Measurements from ENCODE around the gene ARG1.
A peak's percentile ranks its signal among the peaks of the same experiment; 100 is the strongest.

ARG1 gene

GRCh38 chr6:131587909-131588308 lies 14.9 kb downstream of the ARG1 start:
- no peak for DNase-seq

DNA sequence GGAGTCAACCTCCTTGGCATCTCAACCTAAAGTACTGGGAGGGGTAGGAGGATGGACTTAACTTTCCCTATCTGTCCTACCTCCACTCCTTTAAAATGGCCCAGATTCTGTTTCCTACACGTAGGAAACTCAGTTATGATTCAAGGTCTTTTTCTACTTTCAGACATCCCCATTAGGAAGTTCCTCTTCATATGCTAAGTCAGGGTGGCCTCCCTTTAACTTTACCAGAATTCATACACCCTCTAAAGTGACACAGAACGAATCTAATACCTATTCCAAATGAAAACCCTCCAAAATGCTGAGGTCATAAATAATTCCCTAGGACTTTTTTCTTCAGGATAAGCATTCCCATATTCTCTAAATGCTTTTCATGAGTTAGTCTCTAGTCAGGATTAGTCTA lies 15.6 kb downstream of the ARG1 start:
- DNase-seq = no peak

GRCh38 chr6:131592935-131593334 lies 19.9 kb downstream of the ARG1 start:
- DNase-seq = no peak

DNA sequence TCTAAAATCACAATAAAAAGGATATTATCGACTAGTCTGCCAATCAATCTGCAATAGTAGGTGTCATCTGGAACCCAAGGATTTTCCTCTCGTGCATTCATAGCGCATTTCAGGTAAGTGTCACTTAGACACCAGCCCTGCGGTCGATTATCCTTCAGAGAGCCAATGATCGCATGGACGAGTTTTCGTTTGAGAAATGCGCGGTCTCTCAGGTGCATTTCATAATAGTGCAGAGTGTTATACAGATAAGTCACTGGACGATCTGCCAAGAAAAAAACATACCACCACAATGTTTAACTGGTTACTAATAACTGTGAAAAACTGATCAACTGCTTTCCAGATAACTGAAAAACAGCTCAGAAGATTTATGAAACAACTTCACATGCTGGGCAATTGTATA lies 21.0 kb downstream of the ARG1 start:
- no peak for DNase-seq

GRCh38 chr6:131597446-131597845 lies 24.4 kb downstream of the ARG1 start:
- no peak for DNase-seq

GRCh38 chr6:131600716-131601115 lies 27.7 kb downstream of the ARG1 start:
- no peak for DNase-seq

GRCh38 chr6:131602781-131603312 lies 29.8 kb downstream of the ARG1 start:
- DNase-seq = no peak

- DNase-seq = no peak
These were observed 40.4 kb downstream of the ARG1 start for GRCh38 chr6:131613296-131613925.

- DNase-seq = no peak
These were observed 42.2 kb downstream of the ARG1 start for GRCh38 chr6:131615275-131615674.

- peak; percentile 91 for DNase-seq
These were observed 55.0 kb downstream of the ARG1 start, which contains the start of gene MED23 for GRCh38 chr6:131627724-131628682. TSS of gene MED23 (minus strand) at chr6:131628242. CDS start at chr6:131628049, 193 bp downstream.

DNA sequence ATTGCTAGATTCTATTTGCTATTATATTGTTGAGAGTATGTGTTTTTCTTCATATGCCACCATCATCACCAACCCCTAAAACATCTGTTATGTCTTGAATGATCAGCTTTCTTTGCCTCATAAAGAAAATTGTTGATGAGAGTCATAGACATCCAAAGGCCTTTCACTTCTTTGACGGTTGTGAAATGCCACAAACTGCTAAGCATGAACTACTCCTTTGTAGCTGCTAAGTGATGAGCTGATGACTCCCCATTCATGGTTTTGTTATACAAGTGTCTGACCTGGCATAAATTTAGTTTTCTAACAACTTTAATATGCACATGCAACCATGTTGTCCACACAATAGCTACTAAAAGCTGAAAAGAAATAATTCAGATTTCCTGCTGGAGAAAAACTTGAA lies 55.7 kb downstream of the ARG1 start:
- DNase-seq = no peak

GRCh38 chr6:131629651-131630050 lies 56.6 kb downstream of the ARG1 start:
- no peak for DNase-seq

DNA sequence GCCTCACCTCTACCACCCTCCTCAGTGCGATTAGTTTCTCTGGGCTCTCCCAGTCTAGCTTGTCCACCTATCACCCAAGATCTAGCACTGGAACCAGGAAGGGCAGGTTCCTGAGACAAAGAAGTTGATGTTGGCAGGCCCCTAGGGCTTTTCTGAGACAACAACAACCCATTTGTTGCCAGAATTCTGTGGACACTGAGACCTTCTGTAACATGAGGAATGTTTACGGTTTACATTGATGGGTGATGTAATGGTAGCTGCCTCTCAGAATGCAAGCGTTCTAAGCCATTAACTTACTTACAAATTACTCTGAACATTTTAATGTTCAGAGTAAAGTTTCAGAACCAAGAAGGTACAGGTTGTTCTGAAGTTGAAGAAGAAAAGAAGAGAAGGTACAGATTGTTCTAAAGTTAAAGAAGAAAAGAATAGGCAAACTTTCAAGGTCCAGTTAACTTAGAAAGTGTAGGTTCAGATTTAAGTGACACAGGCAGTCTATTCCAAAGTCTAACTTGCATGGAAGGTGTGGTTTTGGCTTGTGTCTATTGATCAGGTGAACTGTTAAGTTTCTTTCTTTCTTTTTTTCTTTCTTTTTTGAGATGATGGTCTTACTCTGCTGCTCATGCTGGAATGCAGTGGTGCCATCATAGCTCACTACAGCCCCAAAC lies 58.7 kb downstream of the ARG1 start:
- no peak for DNase-seq
